Neural cell (in vitro differentiated cells): ENCODE data around the gene PDPK1.

Experiments used
- EZH2 ChIP-seq: fragments of 200-600, 300-800 bp; shearing (Covaris generic), sonication (generic); IDR thresholded peaks from 2 replicates; pipeline ENCODE4 v1.6.1; 2014; ENCODE audit warnings: antibody characterized with exemption, low read length, borderline replicate concordance, mild to moderate bottlenecking; ENCODE audit not compliant: insufficient read depth, poor library complexity, severe bottlenecking
- MXI1 ChIP-seq: fragments of 450-650 bp; conservative IDR thresholded peaks from 2 replicates; pipeline ENCODE4 v1.6.1; 2014; ENCODE audit warnings: antibody characterized with exemption, mild to moderate bottlenecking; ENCODE audit not compliant: poor library complexity, severe bottlenecking
- POLR2AphosphoS5 ChIP-seq: IDR thresholded peaks from 2 replicates; pipeline ENCODE4 v1.6.1; 2012
- TF ChIP-seq, protein P1 (sequence below): fragments of 450-650 bp; IDR thresholded peaks from 2 replicates; pipeline ENCODE4 v1.5.1; 2014; ENCODE audit warnings: antibody characterized with exemption, mild to moderate bottlenecking, moderate library complexity; ENCODE audit not compliant: poor library complexity, severe bottlenecking
- TF ChIP-seq, protein P2 (sequence below): IDR thresholded peaks from 2 replicates; pipeline ENCODE4 v1.6.1; 2012; ENCODE audit warnings: borderline replicate concordance

DNA sequence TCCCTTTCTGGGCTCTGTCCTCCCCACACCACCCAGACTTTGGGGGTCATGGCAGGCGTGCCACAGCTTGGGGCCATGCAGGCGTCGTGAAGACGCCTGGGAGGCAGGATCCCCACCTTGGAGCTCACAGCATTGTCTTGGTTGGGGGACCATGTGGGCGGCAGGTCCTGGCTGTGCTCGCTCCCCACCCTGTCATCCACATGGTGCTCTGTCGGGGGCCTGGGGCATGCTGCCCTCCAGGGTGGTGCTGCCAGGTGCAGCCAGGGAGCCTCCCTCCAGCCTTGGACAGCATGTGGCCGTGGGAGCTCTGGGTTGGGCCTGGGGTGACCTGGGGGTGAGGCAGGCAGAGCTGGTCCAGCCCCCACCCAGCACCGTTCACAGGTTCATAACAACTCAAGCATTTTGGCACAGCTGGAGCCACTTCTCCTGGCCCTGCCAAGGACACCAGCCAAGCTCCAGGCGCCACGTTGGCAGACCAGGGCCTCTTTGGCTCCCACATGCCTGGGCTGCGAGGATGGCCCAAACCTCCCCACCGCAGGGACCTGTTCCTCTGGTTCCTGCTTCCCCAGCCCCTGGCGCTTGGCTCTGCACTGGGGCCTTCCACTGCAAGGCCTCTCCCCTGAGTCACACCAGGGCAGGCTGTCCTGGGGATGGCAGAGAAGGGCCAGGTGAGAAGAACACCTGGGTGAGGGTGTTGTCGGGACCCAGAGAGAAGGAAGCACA lies 39.1 kb upstream of the PDPK1 start:
- TF ChIP-seq, protein P1, sequence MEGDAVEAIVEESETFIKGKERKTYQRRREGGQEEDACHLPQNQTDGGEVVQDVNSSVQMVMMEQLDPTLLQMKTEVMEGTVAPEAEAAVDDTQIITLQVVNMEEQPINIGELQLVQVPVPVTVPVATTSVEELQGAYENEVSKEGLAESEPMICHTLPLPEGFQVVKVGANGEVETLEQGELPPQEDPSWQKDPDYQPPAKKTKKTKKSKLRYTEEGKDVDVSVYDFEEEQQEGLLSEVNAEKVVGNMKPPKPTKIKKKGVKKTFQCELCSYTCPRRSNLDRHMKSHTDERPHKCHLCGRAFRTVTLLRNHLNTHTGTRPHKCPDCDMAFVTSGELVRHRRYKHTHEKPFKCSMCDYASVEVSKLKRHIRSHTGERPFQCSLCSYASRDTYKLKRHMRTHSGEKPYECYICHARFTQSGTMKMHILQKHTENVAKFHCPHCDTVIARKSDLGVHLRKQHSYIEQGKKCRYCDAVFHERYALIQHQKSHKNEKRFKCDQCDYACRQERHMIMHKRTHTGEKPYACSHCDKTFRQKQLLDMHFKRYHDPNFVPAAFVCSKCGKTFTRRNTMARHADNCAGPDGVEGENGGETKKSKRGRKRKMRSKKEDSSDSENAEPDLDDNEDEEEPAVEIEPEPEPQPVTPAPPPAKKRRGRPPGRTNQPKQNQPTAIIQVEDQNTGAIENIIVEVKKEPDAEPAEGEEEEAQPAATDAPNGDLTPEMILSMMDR: no peak
- TF ChIP-seq EZH2 (no peak), POLR2AphosphoS5 (no peak), MXI1 (no peak)
- TF ChIP-seq, protein P2, sequence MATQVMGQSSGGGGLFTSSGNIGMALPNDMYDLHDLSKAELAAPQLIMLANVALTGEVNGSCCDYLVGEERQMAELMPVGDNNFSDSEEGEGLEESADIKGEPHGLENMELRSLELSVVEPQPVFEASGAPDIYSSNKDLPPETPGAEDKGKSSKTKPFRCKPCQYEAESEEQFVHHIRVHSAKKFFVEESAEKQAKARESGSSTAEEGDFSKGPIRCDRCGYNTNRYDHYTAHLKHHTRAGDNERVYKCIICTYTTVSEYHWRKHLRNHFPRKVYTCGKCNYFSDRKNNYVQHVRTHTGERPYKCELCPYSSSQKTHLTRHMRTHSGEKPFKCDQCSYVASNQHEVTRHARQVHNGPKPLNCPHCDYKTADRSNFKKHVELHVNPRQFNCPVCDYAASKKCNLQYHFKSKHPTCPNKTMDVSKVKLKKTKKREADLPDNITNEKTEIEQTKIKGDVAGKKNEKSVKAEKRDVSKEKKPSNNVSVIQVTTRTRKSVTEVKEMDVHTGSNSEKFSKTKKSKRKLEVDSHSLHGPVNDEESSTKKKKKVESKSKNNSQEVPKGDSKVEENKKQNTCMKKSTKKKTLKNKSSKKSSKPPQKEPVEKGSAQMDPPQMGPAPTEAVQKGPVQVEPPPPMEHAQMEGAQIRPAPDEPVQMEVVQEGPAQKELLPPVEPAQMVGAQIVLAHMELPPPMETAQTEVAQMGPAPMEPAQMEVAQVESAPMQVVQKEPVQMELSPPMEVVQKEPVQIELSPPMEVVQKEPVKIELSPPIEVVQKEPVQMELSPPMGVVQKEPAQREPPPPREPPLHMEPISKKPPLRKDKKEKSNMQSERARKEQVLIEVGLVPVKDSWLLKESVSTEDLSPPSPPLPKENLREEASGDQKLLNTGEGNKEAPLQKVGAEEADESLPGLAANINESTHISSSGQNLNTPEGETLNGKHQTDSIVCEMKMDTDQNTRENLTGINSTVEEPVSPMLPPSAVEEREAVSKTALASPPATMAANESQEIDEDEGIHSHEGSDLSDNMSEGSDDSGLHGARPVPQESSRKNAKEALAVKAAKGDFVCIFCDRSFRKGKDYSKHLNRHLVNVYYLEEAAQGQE: no peak
